Gastroesophageal sphincter (tissue), 3 donors: Measurements from ENCODE around the gene RHOA.

Source experiments
- POLR2AphosphoS5 ChIP-seq: sonication (generic); formaldehyde crosslinking; IDR thresholded peaks from one replicate; pipeline ENCODE4 v1.6.1; 2017; ENCODE audit warnings: antibody characterized with exemption
- TF ChIP-seq, protein P1 (sequence below), 4 experiments: fragments of 200-600 bp in 2 of 4; fragments of 450-650 bp in 2 of 4; sonication (generic) in 1 of 4; IDR thresholded peaks; one replicate each; pipeline ENCODE4 v1.5.1; 2017 to 2019; ENCODE audit warnings: antibody characterized with exemption in 4 of 4, mild to moderate bottlenecking in 2 of 4, moderate library complexity in 2 of 4

DNA sequence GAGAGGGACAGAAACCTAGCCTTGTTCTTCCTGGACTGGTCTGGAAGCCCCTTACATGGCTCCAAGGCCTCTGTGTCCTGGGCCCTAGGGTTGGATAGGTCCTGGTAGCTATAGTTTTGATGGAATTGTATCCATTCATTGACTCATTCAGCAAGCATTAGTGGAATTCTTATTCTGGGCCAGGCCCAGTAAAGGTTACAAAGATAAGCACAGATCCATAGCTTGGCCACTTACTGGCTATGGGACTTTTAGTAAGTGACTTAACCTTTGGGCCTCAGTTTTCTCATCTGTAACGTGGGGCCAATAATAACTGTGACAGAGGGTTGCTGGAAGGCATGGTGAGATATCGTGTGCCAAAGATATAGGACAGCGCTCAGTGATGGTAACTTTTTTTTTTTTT, 44.7 kb upstream of the RHOA start:
- TF ChIP-seq POLR2AphosphoS5 = no peak
- TF ChIP-seq, protein P1, sequence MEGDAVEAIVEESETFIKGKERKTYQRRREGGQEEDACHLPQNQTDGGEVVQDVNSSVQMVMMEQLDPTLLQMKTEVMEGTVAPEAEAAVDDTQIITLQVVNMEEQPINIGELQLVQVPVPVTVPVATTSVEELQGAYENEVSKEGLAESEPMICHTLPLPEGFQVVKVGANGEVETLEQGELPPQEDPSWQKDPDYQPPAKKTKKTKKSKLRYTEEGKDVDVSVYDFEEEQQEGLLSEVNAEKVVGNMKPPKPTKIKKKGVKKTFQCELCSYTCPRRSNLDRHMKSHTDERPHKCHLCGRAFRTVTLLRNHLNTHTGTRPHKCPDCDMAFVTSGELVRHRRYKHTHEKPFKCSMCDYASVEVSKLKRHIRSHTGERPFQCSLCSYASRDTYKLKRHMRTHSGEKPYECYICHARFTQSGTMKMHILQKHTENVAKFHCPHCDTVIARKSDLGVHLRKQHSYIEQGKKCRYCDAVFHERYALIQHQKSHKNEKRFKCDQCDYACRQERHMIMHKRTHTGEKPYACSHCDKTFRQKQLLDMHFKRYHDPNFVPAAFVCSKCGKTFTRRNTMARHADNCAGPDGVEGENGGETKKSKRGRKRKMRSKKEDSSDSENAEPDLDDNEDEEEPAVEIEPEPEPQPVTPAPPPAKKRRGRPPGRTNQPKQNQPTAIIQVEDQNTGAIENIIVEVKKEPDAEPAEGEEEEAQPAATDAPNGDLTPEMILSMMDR (IDR thresholded peaks at IDR 0.05) = no peak
